ENCODE results near the gene XRCC1. TPM values are rescaled to one million over a fixed set of nuclear protein-coding genes. Genes with fewer than 3 reads are reported as not detected.
A peak's percentile ranks its signal among the peaks of the same experiment; 100 is the strongest.
"Not testable (repeated sequence)": the region's sequence is repeated elsewhere in the genome, so short reads cannot be mapped to it uniquely, and the experiment has no call there.

Gene XRCC1
- total RNA-seq, 1 experiment from 2014 or later: 20.1 TPM

DNA sequence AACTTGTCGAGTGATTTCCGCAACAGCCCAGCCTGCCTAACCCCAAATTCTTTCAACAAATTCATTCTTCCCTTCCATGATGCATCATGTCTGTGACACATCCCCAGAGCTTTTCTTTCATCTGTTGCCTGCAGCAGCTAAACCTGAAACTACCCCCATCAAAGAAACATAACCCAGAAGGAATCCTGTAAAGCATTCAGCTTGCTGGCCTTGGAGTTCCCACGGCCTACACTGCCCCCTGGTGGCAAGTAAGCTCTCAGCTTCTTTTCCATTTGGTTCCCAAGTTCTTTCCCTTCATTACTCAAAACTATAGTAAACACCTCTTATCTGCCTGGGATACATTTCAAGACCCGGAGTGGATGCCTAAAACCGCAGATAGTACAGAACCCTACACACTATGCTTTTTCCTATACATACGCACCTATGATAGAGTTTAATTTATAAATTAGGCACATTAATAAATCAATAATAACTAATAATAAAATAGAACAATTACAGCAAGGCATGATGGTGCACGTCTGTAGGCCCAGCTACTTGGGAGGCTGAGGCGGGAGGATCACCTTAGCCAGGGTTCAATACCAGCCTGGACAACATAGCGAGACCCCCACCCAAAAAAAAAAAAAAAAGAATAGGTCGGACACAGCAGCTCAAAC lies 55.8 kb downstream of the XRCC1 start:
- in situ Hi-C loops (cut with HindIII; ENCODE audit: low pct_unique_long_range_greater_than_20kb, low sequenced_read_pairs): no loop called here
- H3K27ac ChIP-seq (ENCODE audit: low read length): no peak overlapping the region

DNA sequence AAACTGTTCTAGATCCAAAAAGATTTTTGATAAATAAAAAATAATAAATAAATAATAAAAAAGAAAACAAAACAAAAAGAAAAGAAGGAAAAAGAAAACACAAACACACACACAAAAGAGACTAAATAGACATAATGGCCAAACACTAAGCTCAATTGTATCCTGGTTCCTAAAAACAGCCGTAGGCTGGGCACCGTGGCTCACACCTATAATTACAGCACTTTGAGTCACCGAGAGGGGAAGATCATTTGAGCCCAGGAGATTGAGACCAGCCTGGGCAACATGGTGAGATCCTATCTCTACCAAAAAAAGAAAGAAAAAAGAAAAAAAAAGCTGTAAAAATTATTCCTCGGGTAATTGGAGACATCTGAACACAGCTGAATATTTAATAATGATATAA lies 57.3 kb downstream of the XRCC1 start:
- Histone ChIP-seq H3K36me3 (ENCODE audit: control insufficient read depth, insufficient read depth, low read length) (no peaks in the 10 kb centered on the region), H3K9me3 (ENCODE audit: control insufficient read depth, insufficient read depth, low read depth, low read length) (no peaks in the 10 kb centered on the region), H3K4me1 (ENCODE audit: control insufficient read depth, insufficient read depth, low read length) (no peaks in the 10 kb centered on the region), H3K4me3 (ENCODE audit: low read depth in 2 of 2, low read length in 2 of 2) (no peak overlapping the region), H3K27ac (ENCODE audit: low read length) (no peak overlapping the region), H3K27me3 (ENCODE audit: control insufficient read depth, insufficient read depth, low read length) (no peaks in the 10 kb centered on the region)
- TF ChIP-seq SIN3A (IDR thresholded peaks at IDR 0.05; ENCODE audit: borderline replicate concordance, insufficient read depth, low read depth, low read length): no peak
- TF ChIP-seq, protein P1, sequence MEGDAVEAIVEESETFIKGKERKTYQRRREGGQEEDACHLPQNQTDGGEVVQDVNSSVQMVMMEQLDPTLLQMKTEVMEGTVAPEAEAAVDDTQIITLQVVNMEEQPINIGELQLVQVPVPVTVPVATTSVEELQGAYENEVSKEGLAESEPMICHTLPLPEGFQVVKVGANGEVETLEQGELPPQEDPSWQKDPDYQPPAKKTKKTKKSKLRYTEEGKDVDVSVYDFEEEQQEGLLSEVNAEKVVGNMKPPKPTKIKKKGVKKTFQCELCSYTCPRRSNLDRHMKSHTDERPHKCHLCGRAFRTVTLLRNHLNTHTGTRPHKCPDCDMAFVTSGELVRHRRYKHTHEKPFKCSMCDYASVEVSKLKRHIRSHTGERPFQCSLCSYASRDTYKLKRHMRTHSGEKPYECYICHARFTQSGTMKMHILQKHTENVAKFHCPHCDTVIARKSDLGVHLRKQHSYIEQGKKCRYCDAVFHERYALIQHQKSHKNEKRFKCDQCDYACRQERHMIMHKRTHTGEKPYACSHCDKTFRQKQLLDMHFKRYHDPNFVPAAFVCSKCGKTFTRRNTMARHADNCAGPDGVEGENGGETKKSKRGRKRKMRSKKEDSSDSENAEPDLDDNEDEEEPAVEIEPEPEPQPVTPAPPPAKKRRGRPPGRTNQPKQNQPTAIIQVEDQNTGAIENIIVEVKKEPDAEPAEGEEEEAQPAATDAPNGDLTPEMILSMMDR (IDR thresholded peaks at IDR 0.05): no peak
- TF ChIP-seq TCF7L2 (IDR thresholded peaks at IDR 0.05; ENCODE audit: low read depth, low read length): no peak
- TF ChIP-seq, protein P2, sequence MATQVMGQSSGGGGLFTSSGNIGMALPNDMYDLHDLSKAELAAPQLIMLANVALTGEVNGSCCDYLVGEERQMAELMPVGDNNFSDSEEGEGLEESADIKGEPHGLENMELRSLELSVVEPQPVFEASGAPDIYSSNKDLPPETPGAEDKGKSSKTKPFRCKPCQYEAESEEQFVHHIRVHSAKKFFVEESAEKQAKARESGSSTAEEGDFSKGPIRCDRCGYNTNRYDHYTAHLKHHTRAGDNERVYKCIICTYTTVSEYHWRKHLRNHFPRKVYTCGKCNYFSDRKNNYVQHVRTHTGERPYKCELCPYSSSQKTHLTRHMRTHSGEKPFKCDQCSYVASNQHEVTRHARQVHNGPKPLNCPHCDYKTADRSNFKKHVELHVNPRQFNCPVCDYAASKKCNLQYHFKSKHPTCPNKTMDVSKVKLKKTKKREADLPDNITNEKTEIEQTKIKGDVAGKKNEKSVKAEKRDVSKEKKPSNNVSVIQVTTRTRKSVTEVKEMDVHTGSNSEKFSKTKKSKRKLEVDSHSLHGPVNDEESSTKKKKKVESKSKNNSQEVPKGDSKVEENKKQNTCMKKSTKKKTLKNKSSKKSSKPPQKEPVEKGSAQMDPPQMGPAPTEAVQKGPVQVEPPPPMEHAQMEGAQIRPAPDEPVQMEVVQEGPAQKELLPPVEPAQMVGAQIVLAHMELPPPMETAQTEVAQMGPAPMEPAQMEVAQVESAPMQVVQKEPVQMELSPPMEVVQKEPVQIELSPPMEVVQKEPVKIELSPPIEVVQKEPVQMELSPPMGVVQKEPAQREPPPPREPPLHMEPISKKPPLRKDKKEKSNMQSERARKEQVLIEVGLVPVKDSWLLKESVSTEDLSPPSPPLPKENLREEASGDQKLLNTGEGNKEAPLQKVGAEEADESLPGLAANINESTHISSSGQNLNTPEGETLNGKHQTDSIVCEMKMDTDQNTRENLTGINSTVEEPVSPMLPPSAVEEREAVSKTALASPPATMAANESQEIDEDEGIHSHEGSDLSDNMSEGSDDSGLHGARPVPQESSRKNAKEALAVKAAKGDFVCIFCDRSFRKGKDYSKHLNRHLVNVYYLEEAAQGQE (IDR thresholded peaks at IDR 0.05; ENCODE audit: insufficient read depth in 1 of 2, low read depth in 2 of 2, low read length in 1 of 2): no peak
- TF ChIP-seq POLR2AphosphoS5 (IDR thresholded peaks at IDR 0.05; ENCODE audit: low read depth, low read length): no peak
- POLR2A ChIA-PET: no interaction called here
- DNase-seq (ENCODE audit: low read depth, low spot score): no peak
- intact Hi-C loops (cut with micrococcal nuclease; ENCODE audit: unreplicated experiment): no loop called here
- CTCF ChIA-PET: interaction anchor here (1.2 to 1.4 kb wide), 2 partner anchors 55 to 71 kb away, joined by 3 to 12 read pairs; no protein-coding TSS in a partner anchor
- in situ Hi-C loops (cut with HindIII; ENCODE audit: low pct_unique_long_range_greater_than_20kb, low sequenced_read_pairs): no loop called here
- no TSS peak for BruUV-seq (replicated peaks)
- no peak for ATAC-seq

More for the DNA sequence above, 55.8 kb downstream of the XRCC1 start:
- H3K9me3 ChIP-seq (ENCODE audit: control insufficient read depth, insufficient read depth, low read depth, low read length): no peaks in the 10 kb centered on the region
- intact Hi-C loops (cut with micrococcal nuclease; ENCODE audit: unreplicated experiment): loop anchor here (1.0 kb wide), 1 partner anchor 72 kb away; no protein-coding TSS in a partner anchor
- H3K4me3 ChIP-seq (ENCODE audit: low read depth in 2 of 2, low read length in 2 of 2): no peak overlapping the region
- H3K27me3 ChIP-seq (ENCODE audit: control insufficient read depth, insufficient read depth, low read length): no peaks in the 10 kb centered on the region
- CTCF ChIA-PET: interaction anchor here (0.6 to 1.2 kb wide), 9 partner anchors 9 to 94 kb away, joined by 3 to 24 read pairs (median 4); partner anchors contain the start of gene ZNF575
- H3K36me3 ChIP-seq (ENCODE audit: control insufficient read depth, insufficient read depth, low read length): no peaks in the 10 kb centered on the region
- DNase-seq (ENCODE audit: low read depth, low spot score) (peak; percentile 43), ATAC-seq (peak; percentile 87)
- POLR2A ChIA-PET: interaction anchor here (1.1 kb wide), 1 partner anchor 73 kb away, joined by 3 read pairs; no protein-coding TSS in a partner anchor
- TSS peak; percentile 87 for BruUV-seq (replicated peaks)
- TF ChIP-seq, protein P1 (IDR thresholded peaks at IDR 0.05): peak; percentile 82
- TF ChIP-seq, protein P2 (IDR thresholded peaks at IDR 0.05; ENCODE audit: insufficient read depth in 1 of 2, low read depth in 2 of 2, low read length in 1 of 2): no peak
- TF ChIP-seq POLR2AphosphoS5 (IDR thresholded peaks at IDR 0.05; ENCODE audit: low read depth, low read length): no peak
- no peak for TF ChIP-seq SIN3A (IDR thresholded peaks at IDR 0.05; ENCODE audit: borderline replicate concordance, insufficient read depth, low read depth, low read length)
- H3K4me1 ChIP-seq (ENCODE audit: control insufficient read depth, insufficient read depth, low read length): no peaks in the 10 kb centered on the region

DNA sequence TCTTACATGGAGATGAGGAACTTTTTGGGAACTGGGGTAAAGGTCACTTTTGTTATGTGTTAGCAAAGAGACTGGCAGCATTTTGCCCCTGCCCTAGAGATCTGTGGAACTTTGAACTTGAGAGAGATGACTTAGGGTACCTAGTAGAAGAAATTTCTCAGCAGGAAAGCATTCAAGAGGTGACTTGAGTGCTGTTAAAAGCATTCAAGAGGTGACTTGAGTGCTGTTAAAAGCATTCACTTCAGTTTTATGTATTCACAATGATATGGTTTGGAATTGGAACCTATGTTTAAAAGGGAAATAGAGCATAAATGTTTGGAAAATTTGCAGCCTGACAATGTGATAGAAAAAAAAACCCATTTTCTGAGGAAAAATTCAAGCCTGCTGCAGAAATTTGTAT lies 62.9 kb downstream of the XRCC1 start:
- in situ Hi-C loops (cut with HindIII; ENCODE audit: low pct_unique_long_range_greater_than_20kb, low sequenced_read_pairs); DNase-seq (ENCODE audit: low read depth, low spot score); CTCF ChIA-PET; H3K9me3 ChIP-seq (ENCODE audit: control insufficient read depth, insufficient read depth, low read depth, low read length); H3K27me3 ChIP-seq (ENCODE audit: control insufficient read depth, insufficient read depth, low read length); POLR2A ChIA-PET; H3K27ac ChIP-seq (ENCODE audit: low read length); ATAC-seq; H3K36me3 ChIP-seq (ENCODE audit: control insufficient read depth, insufficient read depth, low read length); H3K4me3 ChIP-seq (ENCODE audit: low read depth in 2 of 2, low read length in 2 of 2); intact Hi-C loops (cut with micrococcal nuclease; ENCODE audit: unreplicated experiment); BruUV-seq (replicated peaks); H3K4me1 ChIP-seq (ENCODE audit: control insufficient read depth, insufficient read depth, low read length): not testable (repeated sequence)
